Measurements from ENCODE around the gene B4GALNT3.

The B4GALNT3 gene

GRCh38 chr12:468671-469389 lies 9.1 kb downstream of the B4GALNT3 start:
- DNase-seq = no peak

- DNase-seq = no peak
These were observed 10.4 kb downstream of the B4GALNT3 start for GRCh38 chr12:470133-470532.

- DNase-seq = no peak
These were observed 13.5 kb downstream of the B4GALNT3 start for GRCh38 chr12:473198-473597.

GRCh38 chr12:473863-474577 lies 14.3 kb downstream of the B4GALNT3 start:
- DNase-seq = no peak

DNA sequence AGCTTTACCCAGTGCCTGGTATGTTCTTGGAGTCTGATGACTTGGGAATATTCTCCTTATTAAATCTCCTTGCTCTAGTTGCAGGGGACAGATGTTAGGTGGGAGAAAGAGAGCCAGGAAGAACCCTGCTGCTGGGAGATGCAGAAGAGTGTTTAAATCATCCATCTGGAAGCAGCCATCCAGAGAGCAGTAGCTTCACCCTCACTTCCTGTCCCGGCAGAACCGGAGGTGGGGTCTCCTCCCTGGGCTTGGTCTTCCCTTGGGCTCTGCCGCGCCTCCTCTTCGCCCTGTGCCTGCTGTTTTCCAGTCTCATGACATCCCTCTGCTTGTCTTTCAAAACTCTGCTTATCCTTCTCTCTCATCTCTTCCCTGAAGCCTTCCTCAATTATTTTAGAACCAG lies 15.5 kb downstream of the B4GALNT3 start:
- no peak for DNase-seq

GRCh38 chr12:479161-479560 lies 19.4 kb downstream of the B4GALNT3 start:
- DNase-seq = no peak

DNA sequence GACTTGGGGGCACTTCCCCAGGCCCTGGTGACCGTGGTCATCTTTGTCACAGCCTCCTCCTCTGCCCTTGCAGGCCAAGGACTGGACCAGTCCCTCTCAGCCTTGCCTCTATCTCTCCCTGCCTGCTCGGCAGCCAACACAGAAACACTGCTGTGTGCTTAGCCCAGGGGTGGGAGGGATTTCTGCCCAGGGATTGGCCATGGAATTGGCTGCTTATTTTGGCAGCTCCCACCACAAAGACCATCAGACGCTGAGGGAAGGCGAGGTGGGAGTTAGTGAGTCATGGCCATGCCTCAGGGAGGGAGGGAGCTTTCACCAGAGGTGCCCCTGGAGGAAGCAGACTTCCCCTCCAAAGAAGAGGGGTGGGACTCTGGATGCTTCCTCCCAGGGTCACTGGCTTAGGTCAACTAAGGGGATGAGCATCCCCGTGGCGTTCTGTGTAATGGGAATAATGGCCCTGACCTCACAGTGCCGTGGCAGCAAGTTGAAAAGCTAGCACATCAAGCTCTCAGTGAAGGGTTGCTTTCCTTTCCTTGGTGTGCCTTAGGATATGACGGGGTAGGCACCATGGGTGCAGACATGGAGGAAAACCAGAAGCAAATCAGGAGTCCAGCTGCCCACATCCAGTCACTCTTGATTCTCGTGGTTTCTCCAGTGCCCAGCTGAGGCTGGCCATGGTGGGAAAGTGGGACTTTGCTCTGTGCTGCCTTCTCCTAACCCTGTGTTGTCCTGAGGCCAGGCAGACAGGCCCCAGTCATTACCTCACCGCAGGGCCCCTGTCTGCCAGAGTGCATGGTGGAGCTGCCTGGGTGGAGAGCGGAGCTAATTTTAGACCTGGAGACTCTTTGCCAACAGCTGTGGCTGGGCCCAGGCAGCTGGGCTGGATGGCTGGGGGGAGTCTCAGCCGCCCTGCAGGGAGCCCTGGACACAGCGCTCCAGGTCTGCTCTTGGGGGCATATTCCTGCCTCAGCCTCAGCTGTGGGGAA lies 21.4 kb downstream of the B4GALNT3 start:
- peak; percentile 42 for DNase-seq

DNA sequence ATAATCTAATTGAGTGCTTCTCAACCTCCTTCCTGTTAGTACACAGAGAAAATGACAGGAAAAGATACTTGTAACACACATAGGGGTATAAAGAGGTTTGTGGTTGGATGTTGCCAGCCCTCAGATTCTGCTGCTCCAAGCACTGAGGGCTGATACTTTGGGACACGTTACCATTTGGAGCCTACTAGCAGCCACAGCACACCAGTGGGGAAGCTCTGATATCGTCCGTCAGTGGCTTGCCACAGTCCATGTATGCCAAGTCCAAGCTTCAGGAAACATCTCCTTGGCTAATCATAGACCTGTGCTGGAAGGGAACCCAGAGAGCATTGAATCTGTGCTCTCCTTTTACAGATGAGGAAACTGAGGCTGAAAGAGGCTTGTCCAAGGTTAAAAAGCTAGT lies 22.3 kb downstream of the B4GALNT3 start:
- peak; percentile 39 for DNase-seq

- no peak for DNase-seq
These were observed 24.4 kb downstream of the B4GALNT3 start for GRCh38 chr12:484096-484495.

GRCh38 chr12:490260-490659 lies 30.5 kb downstream of the B4GALNT3 start:
- no peak for DNase-seq

- DNase-seq = no peak
These were observed 35.7 kb downstream of the B4GALNT3 start for GRCh38 chr12:495466-495865.

DNA sequence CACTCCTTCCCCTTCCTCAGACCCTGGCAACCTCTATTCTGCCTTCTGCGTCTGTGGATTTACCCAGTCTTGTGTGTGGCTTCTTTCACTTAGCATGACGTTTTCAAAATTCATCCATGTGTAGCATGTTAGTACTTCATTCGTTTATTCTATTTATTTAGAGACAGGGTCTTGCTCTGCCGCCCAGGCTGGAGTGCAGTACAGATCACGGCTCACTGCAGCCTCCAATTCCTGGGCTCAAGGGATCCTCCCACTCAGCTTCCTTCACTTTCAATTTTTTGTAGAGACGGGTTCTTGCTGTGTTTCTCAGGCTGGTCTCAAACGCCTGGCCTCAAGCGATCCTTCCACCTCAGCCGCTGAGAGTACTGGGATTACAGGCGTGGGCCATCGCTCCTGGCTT lies 37.0 kb downstream of the B4GALNT3 start:
- DNase-seq = no peak

GRCh38 chr12:497501-498160 lies 37.9 kb downstream of the B4GALNT3 start:
- no peak for DNase-seq

DNA sequence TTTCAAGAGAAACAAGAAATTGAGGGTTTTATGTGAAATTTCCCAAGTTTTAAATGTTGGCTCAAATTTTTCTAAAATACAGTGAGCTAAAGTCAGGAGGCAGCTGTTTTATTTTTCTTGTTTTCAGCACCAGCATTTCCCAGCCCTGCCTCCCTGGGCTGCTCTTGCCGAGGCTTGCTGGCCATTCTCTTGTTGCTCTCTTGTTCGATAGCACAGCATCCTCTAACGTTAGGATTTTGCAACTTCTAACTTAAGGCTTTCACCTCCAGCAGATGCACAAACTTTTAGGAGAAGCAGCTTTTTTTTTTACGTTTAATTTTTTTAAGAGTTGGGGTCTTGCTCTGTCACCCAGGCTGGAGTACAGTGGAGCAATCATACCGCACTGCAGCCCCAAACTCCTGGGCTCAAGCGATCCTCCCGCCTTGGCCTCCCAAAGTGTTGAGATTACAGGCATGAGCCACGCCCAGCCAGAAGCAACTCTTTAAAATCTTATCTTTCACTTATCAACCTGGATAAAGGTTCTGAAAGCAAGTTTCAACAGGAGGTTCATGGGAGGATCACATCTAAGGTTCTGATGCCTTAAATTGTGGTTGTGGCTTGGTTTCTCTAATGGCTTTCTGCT lies 40.2 kb downstream of the B4GALNT3 start:
- DNase-seq = no peak

DNA sequence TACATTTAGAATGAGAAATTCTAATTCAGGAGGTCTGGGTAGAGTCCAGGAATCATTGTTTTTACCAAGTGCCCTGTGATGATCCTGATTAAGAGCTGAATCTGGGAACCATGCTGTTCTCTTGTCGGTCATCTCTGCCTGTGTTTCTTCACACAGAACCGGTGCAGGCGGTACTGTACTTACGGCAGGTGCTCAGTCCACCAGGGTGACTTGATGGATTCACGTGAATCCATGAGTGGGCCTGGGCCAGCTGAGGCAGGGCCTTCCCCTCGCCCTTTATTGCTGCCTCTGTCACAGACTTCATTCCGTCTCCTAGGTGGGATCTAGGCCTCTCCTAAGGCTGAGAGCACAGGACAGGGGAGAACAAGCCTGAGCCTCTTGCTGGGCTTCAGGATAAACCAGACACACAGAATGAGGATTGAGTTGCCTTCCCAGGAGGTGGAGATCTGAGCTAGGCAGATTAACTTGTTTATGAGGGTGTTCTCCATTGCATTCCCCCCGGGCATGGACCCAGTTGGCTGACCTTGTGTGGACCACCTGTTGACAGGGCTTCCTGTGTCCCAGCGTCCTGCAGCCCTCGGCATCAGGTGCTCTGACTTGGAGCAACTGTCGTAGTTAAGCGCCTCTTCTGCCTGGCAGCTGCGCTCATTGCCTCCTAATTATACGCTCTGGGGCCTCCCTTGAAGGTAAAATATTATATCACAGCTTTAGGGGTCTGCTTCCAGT lies 42.1 kb downstream of the B4GALNT3 start:
- no peak for DNase-seq

DNA sequence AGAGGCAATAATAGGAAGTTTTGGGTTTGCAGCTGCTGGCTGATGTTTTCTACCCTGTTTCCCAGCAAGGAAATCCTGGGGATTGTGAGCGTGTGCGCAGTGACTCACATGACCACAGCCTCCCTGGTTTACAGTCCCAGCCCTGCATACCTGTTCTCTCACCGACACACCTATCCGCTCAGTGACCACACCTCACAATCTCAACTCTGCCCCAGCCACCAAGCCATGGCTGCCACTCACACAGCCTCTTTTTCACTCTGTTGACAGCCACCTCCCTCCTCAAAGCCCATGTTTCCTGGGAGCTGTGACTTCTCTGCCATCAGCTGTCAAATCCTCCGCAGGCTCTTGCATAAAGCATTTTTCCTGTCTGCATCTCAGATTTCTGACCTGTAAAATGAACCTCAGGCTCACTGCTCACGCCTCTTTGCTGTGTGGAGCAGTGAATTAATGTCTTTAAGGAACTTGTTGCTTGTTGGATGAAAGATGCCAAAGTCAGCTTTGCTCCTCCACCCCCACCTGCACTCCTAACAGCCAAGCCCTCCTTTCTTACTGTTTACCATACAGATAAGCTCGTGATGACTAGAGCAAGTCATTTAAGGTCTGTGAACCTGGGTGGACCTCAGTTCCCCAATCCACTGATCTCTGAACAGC lies 43.5 kb downstream of the B4GALNT3 start:
- DNase-seq = no peak

DNA sequence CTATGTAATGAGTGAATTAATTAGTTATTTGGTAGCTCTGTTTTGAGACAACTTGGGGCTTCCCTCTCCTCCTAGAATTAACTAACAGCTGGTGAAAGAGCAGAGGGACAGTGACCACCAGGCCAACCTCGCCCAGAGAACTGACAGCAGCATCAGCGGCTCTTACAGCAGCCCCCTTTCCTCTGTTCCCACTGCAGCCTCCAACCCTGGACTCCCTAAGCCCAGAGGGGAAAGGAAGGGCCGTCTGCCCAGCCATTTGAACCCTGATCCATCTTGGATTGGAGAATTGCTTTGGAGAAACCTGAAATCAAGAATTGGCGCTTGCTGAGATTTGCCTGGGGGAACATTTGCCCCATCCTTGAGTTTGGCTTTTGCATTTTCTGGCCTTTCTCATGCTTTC lies 45.5 kb downstream of the B4GALNT3 start:
- no peak for DNase-seq

- DNase-seq = no peak
These were observed 47.7 kb downstream of the B4GALNT3 start for GRCh38 chr12:507391-507796.

DNA sequence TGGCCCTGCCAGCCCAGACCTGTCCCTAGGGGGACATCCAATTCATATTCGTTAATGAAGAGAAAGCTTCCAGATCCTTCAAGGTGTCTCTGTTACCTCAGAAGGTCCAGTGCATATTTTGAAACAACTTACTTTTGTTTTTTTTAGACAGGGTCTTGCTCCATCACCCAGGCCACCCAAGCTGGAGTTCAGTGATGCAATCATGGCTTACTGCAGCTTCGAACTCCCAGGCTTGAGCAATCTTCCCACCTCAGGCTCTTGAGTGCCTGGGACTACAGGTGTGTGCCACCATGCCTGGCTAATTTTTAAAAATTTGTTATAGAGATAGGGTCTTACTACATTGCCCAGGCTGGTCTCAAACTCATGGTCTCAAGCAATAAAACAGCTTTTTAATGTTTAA lies 48.4 kb downstream of the B4GALNT3 start:
- no peak for DNase-seq

DNA sequence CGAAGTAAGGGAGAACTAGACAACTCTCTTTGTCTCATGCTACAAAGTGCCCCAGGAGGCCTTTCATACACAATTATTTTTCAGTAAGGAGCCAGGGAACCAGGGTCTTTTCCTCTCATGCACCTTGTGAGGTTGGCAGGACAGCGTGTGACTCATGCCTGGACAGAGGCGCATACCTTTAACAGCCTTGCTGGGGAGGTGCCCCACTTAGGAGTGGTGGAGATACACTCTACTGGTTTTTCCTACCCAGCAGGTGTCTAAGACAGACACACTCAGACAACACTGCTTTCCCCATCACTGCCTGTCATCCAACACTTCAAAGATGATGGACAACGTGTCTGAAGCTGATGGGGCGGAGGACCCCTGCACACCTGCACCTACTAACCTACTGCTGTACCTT lies 49.1 kb downstream of the B4GALNT3 start:
- peak; percentile 24 for DNase-seq

DNA sequence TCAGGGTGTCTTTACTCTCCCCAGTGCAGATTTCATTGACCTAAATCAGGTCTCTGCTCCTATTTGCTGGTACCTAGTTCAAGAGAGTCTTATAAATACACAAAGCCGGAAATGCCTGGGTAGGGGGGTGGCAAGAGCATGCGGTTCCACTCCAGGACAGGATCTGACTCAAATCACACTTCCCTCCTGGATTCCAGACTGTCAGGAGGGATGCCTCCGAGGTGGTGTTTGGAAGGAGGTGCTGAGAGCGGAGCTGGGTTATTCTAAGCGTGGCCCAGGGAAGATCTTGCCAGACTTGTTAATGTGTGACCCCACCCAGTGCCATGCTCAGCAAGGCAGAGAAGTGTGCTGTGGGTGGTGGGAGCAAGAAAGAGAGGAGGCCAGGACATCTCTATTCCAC lies 49.8 kb downstream of the B4GALNT3 start:
- no peak for DNase-seq
